ENCODE results near the gene VPS26A.

- TF ChIP-seq, protein P1, sequence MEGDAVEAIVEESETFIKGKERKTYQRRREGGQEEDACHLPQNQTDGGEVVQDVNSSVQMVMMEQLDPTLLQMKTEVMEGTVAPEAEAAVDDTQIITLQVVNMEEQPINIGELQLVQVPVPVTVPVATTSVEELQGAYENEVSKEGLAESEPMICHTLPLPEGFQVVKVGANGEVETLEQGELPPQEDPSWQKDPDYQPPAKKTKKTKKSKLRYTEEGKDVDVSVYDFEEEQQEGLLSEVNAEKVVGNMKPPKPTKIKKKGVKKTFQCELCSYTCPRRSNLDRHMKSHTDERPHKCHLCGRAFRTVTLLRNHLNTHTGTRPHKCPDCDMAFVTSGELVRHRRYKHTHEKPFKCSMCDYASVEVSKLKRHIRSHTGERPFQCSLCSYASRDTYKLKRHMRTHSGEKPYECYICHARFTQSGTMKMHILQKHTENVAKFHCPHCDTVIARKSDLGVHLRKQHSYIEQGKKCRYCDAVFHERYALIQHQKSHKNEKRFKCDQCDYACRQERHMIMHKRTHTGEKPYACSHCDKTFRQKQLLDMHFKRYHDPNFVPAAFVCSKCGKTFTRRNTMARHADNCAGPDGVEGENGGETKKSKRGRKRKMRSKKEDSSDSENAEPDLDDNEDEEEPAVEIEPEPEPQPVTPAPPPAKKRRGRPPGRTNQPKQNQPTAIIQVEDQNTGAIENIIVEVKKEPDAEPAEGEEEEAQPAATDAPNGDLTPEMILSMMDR (IDR thresholded peaks at IDR 0.05) = no peak
- no peak for TF ChIP-seq JUN (CRISPR knock-in tag; IDR thresholded peaks at IDR 0.05)
- TF ChIP-seq MAX (CRISPR knock-in tag; IDR thresholded peaks at IDR 0.05) = no peak
- no peak for TF ChIP-seq ATF2 (CRISPR knock-in tag; IDR thresholded peaks at IDR 0.05; ENCODE audit: borderline replicate concordance, low read depth)
Observed at GRCh38 chr10:69139961-69140360, 16.0 kb downstream of the VPS26A start.
